Fibroblast of skin of left quadriceps (primary cell): ENCODE data around the gene CXCL5.

Source experiments
- DNase-seq, 2 experiments: peaks; one replicate each; pipeline ENCODE4 v3.0.0-alpha.2; 2013; ENCODE audit warnings: low read depth in 2 of 2

The CXCL5 gene

GRCh38 chr4:73998040-73999011, at the start of gene CXCL5:
CXCL5 (minus strand) TSS chr4:73998677; CDS start chr4:73998581, 96 bp downstream.
- peak in 1 of 2 experiments; percentile 14 for DNase-seq

GRCh38 chr4:74047152-74047551, 48.7 kb upstream of the CXCL5 start:
- DNase-seq: no peak

- no peak for DNase-seq
These were observed 47.3 kb upstream of the CXCL5 start for GRCh38 chr4:74045772-74046171.

- no peak for DNase-seq
These were observed 46.8 kb upstream of the CXCL5 start for GRCh38 chr4:74045247-74045646.

- no peak for DNase-seq
These were observed 46.2 kb upstream of the CXCL5 start for GRCh38 chr4:74044677-74045076.

GRCh38 chr4:74042681-74043080, 44.2 kb upstream of the CXCL5 start:
- no peak for DNase-seq

GRCh38 chr4:74041418-74041817, 42.9 kb upstream of the CXCL5 start:
- no peak for DNase-seq

GRCh38 chr4:74039315-74039763, 40.9 kb upstream of the CXCL5 start:
- DNase-seq: no peak

- DNase-seq: no peak
These were observed 40.2 kb upstream of the CXCL5 start, which contains the start of gene CXCL3 for GRCh38 chr4:74038425-74039314. CXCL3 (minus strand) TSS chr4:74038689; CDS start chr4:74038611, 78 bp downstream.

GRCh38 chr4:74038086-74038424, 39.6 kb upstream of the CXCL5 start:
- no peak for DNase-seq

- DNase-seq: no peak
These were observed 38.8 kb upstream of the CXCL5 start for GRCh38 chr4:74037076-74037955.

GRCh38 chr4:74033739-74034138, 35.3 kb upstream of the CXCL5 start:
- no peak for DNase-seq

- no peak for DNase-seq
These were observed 33.6 kb upstream of the CXCL5 start for GRCh38 chr4:74032064-74032463.

GRCh38 chr4:74031576-74031975, 33.1 kb upstream of the CXCL5 start:
- DNase-seq: no peak

- DNase-seq: no peak
These were observed 31.8 kb upstream of the CXCL5 start for GRCh38 chr4:74030285-74030684.

- DNase-seq: no peak
These were observed 30.0 kb upstream of the CXCL5 start for GRCh38 chr4:74028504-74028903.

GRCh38 chr4:74023709-74024108, 25.2 kb upstream of the CXCL5 start:
- no peak for DNase-seq

GRCh38 chr4:74021601-74022000, 23.1 kb upstream of the CXCL5 start:
- DNase-seq: no peak

- DNase-seq: no peak
These were observed 20.3 kb upstream of the CXCL5 start for GRCh38 chr4:74018771-74019170.

GRCh38 chr4:74018116-74018515, 19.6 kb upstream of the CXCL5 start:
- no peak for DNase-seq

GRCh38 chr4:74016068-74016467, 17.6 kb upstream of the CXCL5 start:
- no peak for DNase-seq
